Stimulated activated CD4-positive, alpha-beta T cell treated with anti-CD3 and anti-CD28 coated beads, Interleukin-1b, Interleukin-23, amount 100 ng/mL, for 24 hours (primary cell): ENCODE data around the gene INPP5A.
"Not testable (repeated sequence)": the region's sequence is repeated elsewhere in the genome, so short reads cannot be mapped to it uniquely, and the experiment has no call there.

Source experiments
- DNase-seq, 4 experiments: peaks; one replicate each; pipeline ENCODE4 v3.0.0-alpha.2; 2020; ENCODE audit warnings: low read depth in 4 of 4, low spot score in 1 of 4

Gene INPP5A

GRCh38 chr10:132537684-132538001 lies at the start of gene INPP5A:
Gene INPP5A, plus strand, starts transcription at chr10:132537787. Its CDS starts 310 bp downstream, at chr10:132538097.
- DNase-seq = no peak

- DNase-seq = no peak
These were observed 49.3 kb upstream of the INPP5A start for GRCh38 chr10:132488231-132488821.

- no peak for DNase-seq
These were observed 48.4 kb upstream of the INPP5A start for GRCh38 chr10:132489053-132489703.

GRCh38 chr10:132489704-132490534 lies 47.7 kb upstream of the INPP5A start:
- DNase-seq = no peak

GRCh38 chr10:132491534-132491933 lies 46.1 kb upstream of the INPP5A start:
- DNase-seq = not testable (repeated sequence)

GRCh38 chr10:132492323-132493025 lies 45.1 kb upstream of the INPP5A start:
- no peak for DNase-seq

GRCh38 chr10:132493246-132493755 lies 44.3 kb upstream of the INPP5A start:
- no peak for DNase-seq

- DNase-seq = no peak
These were observed 43.8 kb upstream of the INPP5A start for GRCh38 chr10:132493756-132494290.

- no peak for DNase-seq
These were observed 42.5 kb upstream of the INPP5A start for GRCh38 chr10:132494866-132495630.

GRCh38 chr10:132496360-132497062 lies 41.1 kb upstream of the INPP5A start:
- DNase-seq = no peak

GRCh38 chr10:132497063-132497680 lies 40.4 kb upstream of the INPP5A start:
- no peak for DNase-seq

GRCh38 chr10:132497861-132498561 lies 39.6 kb upstream of the INPP5A start:
- no peak for DNase-seq

GRCh38 chr10:132498562-132499366 lies 38.8 kb upstream of the INPP5A start:
- DNase-seq = no peak

- no peak for DNase-seq
These were observed 38.3 kb upstream of the INPP5A start for GRCh38 chr10:132499367-132499685.

- no peak for DNase-seq
These were observed 36.7 kb upstream of the INPP5A start for GRCh38 chr10:132500781-132501415.

- DNase-seq = no peak
These were observed 34.9 kb upstream of the INPP5A start for GRCh38 chr10:132502544-132503300.
